Measurements from ENCODE around the gene ITPR2.

Gene ITPR2

DNA sequence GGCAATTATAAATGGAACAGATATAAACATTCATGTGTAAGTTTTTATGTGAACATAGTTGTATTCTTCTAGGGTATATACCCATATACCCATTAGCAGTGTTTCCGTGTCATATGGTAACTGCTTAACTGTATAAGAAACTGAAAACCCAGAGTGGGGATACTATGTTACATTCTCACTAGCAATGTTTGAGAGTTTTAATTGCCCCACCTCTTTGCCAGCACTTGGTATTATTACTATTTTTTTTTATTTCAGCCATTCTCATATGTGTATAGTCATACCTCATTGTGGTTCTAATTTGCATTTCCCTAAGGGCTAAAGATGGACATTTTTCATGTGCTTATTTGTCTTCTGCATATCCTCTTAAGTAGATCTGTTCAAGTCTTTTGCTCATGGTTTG, 28.7 kb upstream of the ITPR2 start:
- TF ChIP-seq, protein P1, sequence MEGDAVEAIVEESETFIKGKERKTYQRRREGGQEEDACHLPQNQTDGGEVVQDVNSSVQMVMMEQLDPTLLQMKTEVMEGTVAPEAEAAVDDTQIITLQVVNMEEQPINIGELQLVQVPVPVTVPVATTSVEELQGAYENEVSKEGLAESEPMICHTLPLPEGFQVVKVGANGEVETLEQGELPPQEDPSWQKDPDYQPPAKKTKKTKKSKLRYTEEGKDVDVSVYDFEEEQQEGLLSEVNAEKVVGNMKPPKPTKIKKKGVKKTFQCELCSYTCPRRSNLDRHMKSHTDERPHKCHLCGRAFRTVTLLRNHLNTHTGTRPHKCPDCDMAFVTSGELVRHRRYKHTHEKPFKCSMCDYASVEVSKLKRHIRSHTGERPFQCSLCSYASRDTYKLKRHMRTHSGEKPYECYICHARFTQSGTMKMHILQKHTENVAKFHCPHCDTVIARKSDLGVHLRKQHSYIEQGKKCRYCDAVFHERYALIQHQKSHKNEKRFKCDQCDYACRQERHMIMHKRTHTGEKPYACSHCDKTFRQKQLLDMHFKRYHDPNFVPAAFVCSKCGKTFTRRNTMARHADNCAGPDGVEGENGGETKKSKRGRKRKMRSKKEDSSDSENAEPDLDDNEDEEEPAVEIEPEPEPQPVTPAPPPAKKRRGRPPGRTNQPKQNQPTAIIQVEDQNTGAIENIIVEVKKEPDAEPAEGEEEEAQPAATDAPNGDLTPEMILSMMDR (IDR thresholded peaks at IDR 0.05; ENCODE audit: low read depth, low read length): no peak
- DNase-seq (ENCODE audit: extremely low read depth, low read depth): no peak

DNA sequence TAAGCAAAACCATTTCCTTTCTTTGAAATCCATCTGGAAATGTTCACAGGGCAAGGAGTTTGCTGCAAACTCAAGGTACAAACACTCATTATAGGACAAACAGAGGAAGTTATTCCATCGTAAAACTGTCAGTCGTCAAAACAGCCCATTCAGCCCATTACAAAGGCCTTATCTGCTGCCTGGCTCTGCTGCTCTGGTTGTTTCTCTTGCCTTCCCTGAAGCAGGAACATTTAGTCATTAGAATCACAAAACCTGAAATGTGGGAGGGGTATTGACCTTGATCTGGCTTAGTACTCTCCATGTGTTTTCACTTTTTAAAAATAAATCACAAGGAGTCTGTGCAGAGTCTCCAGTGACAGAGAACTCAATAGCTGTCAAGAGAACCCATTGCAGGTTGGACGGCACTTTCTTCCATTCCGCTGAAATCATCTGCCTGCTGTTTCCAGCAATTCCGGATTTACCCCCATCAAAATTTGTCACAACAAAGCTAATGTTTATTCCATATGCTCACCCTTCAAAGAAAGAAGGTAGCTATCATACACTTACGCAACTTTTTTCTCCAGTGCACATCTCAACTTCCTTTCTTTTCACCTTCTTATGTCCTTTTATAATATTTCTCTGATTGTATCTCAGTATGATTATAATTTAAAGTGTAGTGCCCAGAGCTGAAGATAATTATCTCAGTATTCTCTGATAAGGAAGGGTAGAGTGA, 24.6 kb upstream of the ITPR2 start:
- DNase-seq (ENCODE audit: extremely low read depth, low read depth): no peak
- TF ChIP-seq, protein P1 (IDR thresholded peaks at IDR 0.05; ENCODE audit: low read depth, low read length): no peak

DNA sequence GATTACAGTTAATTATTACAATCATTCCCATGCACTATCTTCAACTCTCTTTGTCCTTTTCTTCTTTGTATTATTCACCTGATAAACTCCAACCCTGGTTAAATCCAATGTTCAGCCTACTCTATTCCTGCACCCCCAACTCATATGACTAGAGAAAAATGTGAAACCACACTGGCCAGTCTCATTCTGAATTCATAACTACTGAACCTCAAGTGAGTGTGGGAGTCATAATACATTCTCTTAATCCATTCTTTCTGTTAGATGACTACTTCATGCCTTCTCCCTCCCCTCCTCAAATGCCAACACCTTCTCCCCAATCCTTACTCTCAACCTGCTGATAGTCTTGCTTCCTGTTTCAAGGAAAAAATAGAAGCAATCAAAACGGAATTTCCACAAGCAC, 22.3 kb upstream of the ITPR2 start:
- no peak for DNase-seq (ENCODE audit: extremely low read depth, low read depth)
- TF ChIP-seq, protein P1 (IDR thresholded peaks at IDR 0.05; ENCODE audit: low read depth, low read length): no peak

DNA sequence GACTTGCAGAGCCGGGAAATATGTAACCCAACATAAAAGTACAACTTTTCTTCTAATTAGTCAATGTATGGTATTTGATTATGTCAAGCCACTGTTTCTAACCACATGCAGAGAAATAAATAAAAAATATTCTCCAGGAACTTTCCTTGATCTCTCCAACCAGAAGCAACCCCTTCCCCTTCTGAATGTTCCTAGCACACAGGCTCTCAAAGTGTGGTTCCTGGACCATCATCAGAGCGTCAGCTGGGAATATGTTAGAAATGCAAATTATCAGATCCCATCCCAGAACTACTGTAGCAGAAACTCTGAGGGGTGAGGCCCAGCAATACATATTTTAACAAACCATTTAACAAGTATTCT, 21.0 kb upstream of the ITPR2 start:
- DNase-seq (ENCODE audit: extremely low read depth, low read depth): no peak
- TF ChIP-seq, protein P1 (IDR thresholded peaks at IDR 0.05; ENCODE audit: low read depth, low read length): no peak

DNA sequence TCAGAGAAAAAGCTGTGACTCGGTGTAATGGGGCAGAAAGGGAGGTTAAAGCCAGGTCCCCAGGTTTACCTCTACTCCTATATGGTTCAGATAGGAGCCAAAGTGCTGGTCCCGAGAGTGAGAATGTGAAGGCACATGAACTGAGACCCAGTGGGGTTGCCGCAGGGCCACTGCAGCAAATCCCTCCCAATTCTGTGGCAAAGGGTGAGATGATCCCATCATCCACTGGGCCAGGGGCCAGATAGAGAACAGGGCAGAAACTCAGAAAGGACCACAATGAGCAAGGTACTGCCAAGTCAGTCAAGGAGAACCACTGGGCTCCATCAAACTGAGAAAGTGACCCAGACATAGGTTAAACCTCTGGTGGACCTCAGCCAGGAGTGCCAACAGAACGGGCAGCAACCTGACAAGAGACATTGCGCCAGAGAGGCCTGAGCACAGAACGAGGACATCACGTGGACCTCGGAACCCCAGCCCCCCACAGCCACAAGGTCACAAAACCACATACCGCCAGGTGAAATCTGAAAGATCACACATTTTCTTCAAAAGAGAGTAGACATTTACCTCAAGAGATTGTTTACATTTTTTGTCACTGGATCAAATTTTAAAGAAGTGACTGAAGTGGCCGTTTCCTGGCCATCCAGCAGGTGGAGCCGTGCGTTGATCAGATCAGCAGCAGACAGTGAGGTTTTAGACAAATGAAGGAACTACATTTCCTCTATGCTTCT, 20.5 kb upstream of the ITPR2 start:
- no peak for DNase-seq (ENCODE audit: extremely low read depth, low read depth)
- TF ChIP-seq, protein P1 (IDR thresholded peaks at IDR 0.05; ENCODE audit: low read depth, low read length): peak; percentile 94

DNA sequence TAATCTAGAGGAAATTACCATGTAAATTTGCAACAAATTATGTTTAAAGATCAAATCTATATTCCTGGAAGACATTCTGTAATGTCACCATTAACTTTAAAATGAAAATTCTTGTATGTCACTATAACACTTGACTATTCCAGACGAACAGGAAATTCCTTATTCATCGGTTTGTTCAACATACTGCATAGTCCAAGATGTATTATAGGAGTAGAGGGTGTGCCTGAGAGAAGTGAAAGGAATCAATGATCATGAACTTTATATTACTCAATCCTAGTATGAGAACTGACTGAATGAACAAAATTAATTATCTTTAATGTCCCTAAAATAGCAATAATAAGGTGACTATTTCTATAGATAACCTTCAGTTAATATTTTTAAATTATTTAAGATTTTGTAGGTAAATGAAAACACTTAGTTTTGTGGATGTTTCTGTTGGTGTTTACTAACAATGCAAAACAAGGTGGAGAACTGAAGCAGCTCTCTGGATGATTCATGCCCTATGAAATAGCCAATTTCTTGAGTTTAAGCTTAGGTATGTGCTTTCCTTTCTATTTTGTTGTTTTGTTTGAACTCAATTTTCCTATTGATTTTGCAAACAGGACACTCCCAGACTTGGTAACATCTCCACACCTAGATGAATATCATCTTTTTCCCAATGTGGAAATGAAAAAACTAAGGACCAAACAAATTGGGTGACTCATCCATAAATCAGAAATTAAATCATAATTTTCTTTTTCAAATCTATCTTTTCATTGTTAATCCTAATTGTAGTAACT, 18.2 kb upstream of the ITPR2 start:
- TF ChIP-seq, protein P1 (IDR thresholded peaks at IDR 0.05; ENCODE audit: low read depth, low read length): no peak
- DNase-seq (ENCODE audit: extremely low read depth, low read depth): no peak
